ENCODE data around the gene SLC6A12.
A peak's percentile ranks its signal among the peaks of the same experiment; 100 is the strongest.

The SLC6A12 gene

GRCh38 chr12:169528-170370 lies 44.2 kb downstream of the SLC6A12 start:
- no peaks in the 10 kb centered on the region for H3K36me3 ChIP-seq (ENCODE audit: control insufficient read depth in 2 of 2, insufficient read depth in 1 of 2, low read length in 2 of 2)
- H3K4me1 ChIP-seq (ENCODE audit: control insufficient read depth, insufficient read depth, low read length), result no peaks in the 10 kb centered on the region
- no peaks in the 10 kb centered on the region for H3K9me3 ChIP-seq (ENCODE audit: control insufficient read depth, insufficient read depth, low read depth, low read length)
- POLR2A ChIA-PET, result no interaction called here
- no peak overlapping the region for H3K4me3 ChIP-seq (ENCODE audit: low read depth, low read length)
- H3K27ac ChIP-seq (ENCODE audit: extremely low read depth, low read depth, low read length), result no peak overlapping the region
- CTCF ChIA-PET, result interaction anchor here (0.9 to 1.5 kb wide), 3 partner anchors 12 to 54 kb away, joined by 3 to 4 read pairs (median 4); no protein-coding TSS in a partner anchor
- TF ChIP-seq ZNF645 (tag by site-specific recombination; IDR thresholded peaks at IDR 0.05), result no peak
- 0 out of 2 replicates have a peak, but pooled peaks have one; percentile 19 for TF ChIP-seq ZNF600 (tag by site-specific recombination; IDR thresholded peaks at IDR 0.05)
- no peak for TF ChIP-seq ZNF585B (tag by site-specific recombination; IDR thresholded peaks at IDR 0.05)
- TF ChIP-seq ZSCAN5A (tag by site-specific recombination; IDR thresholded peaks at IDR 0.05), result no peak
- TF ChIP-seq ATF2 (tag by site-specific recombination; IDR thresholded peaks at IDR 0.05; ENCODE audit: low read depth), result no peak
- no peak for TF ChIP-seq ZNF2 (tag by site-specific recombination; IDR thresholded peaks at IDR 0.05)
- no peak for TF ChIP-seq ZNF473 (tag by site-specific recombination; IDR thresholded peaks at IDR 0.05)
- TF ChIP-seq ZNF423 (tag by site-specific recombination; IDR thresholded peaks at IDR 0.05), result no peak
- no peak for TF ChIP-seq ZNF26 (tag by site-specific recombination; IDR thresholded peaks at IDR 0.05)

GRCh38 chr12:168763-169525 lies 45.0 kb downstream of the SLC6A12 start:
- no peaks in the 10 kb centered on the region for H3K9me3 ChIP-seq (ENCODE audit: control insufficient read depth, insufficient read depth, low read depth, low read length)
- ChIA-PET CTCF (interaction anchor here (0.9 to 1.1 kb wide), 2 partner anchors 17 to 53 kb away, joined by 4 read pairs; no protein-coding TSS in a partner anchor), POLR2A (no interaction called here)
- no peaks in the 10 kb centered on the region for H3K36me3 ChIP-seq (ENCODE audit: control insufficient read depth in 2 of 2, insufficient read depth in 1 of 2, low read length in 2 of 2)
- no peaks in the 10 kb centered on the region for H3K4me1 ChIP-seq (ENCODE audit: control insufficient read depth, insufficient read depth, low read length)
- H3K27ac ChIP-seq (ENCODE audit: extremely low read depth, low read depth, low read length), result no peak overlapping the region
- no peak overlapping the region for H3K4me3 ChIP-seq (ENCODE audit: low read depth, low read length)
- TF ChIP-seq ZNF398 (tag by site-specific recombination; IDR thresholded peaks at IDR 0.05), result no peak
- TF ChIP-seq GLI4 (tag by site-specific recombination; IDR thresholded peaks at IDR 0.05), result no peak
- TF ChIP-seq ZNF596 (tag by site-specific recombination; IDR thresholded peaks at IDR 0.05), result no peak
- TF ChIP-seq PRDM4 (tag by site-specific recombination; IDR thresholded peaks at IDR 0.05), result no peak
- no peak for TF ChIP-seq ZNF148 (tag by site-specific recombination; IDR thresholded peaks at IDR 0.05; ENCODE audit: borderline replicate concordance)
- TF ChIP-seq ZBTB20 (tag by site-specific recombination; IDR thresholded peaks at IDR 0.05), result no peak
- TF ChIP-seq ZNF529 (tag by site-specific recombination; IDR thresholded peaks at IDR 0.05; ENCODE audit: insufficient replicate concordance), result no peak
- TF ChIP-seq KLF10 (tag by site-specific recombination; IDR thresholded peaks at IDR 0.05), result no peak
- no peak for TF ChIP-seq RBAK (tag by site-specific recombination; IDR thresholded peaks at IDR 0.05)
- TF ChIP-seq ZNF16 (tag by site-specific recombination; IDR thresholded peaks at IDR 0.05; ENCODE audit: low read depth), result no peak
